ENCODE measurements around the gene BLOC1S5.

- TF ChIP-seq, protein P1, sequence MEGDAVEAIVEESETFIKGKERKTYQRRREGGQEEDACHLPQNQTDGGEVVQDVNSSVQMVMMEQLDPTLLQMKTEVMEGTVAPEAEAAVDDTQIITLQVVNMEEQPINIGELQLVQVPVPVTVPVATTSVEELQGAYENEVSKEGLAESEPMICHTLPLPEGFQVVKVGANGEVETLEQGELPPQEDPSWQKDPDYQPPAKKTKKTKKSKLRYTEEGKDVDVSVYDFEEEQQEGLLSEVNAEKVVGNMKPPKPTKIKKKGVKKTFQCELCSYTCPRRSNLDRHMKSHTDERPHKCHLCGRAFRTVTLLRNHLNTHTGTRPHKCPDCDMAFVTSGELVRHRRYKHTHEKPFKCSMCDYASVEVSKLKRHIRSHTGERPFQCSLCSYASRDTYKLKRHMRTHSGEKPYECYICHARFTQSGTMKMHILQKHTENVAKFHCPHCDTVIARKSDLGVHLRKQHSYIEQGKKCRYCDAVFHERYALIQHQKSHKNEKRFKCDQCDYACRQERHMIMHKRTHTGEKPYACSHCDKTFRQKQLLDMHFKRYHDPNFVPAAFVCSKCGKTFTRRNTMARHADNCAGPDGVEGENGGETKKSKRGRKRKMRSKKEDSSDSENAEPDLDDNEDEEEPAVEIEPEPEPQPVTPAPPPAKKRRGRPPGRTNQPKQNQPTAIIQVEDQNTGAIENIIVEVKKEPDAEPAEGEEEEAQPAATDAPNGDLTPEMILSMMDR (conservative IDR thresholded peaks at IDR 0.05; ENCODE audit: low read length): no peak
- no peak for TF ChIP-seq EZH2phosphoT487 (IDR thresholded peaks at IDR 0.05; ENCODE audit: borderline replicate concordance)
Observed at GRCh38 chr6:7974565-7974937, 89.6 kb downstream of the BLOC1S5 start.
